CD4-positive, alpha-beta T cell (primary cell): ENCODE data around the gene TMCO4. TPM values are rescaled to one million over a fixed set of nuclear protein-coding genes. Genes with fewer than 3 reads are reported as not detected.
"Not testable (repeated sequence)": the region's sequence is repeated elsewhere in the genome, so short reads cannot be mapped to it uniquely, and the experiment has no call there.

ENCODE experiments used
- ATAC-seq: fragments of 200-7000 bp; cut with Tn5 transposase; one replicate; pipeline ENCODE4 v1.10.0; 2022; ENCODE audit warnings: mild to moderate bottlenecking; ENCODE audit not compliant: poor library complexity
- CTCF ChIA-PET: fragments of 350-600 bp; sonication (Branson Sonifier 250); formaldehyde crosslinking; loops from one replicate; lab custom pipeline; 2021; ENCODE audit warnings: antibody characterized with exemption, inconsistent platforms; lab: Charles Lee
- POLR2A ChIA-PET: fragments of 350-600 bp; sonication (Branson Sonifier 250); formaldehyde crosslinking; loops from one replicate; lab custom pipeline; 2021; ENCODE audit warnings: antibody characterized with exemption, inconsistent platforms; lab: Charles Lee
- DNase-seq, 14 experiments: peaks; one replicate each; pipeline ENCODE4 v3.0.0-alpha.2; 2013 to 2020; ENCODE audit warnings: mixed read lengths in 2 of 14
- H3K27ac ChIP-seq, 2 donors: one replicate each; pipeline versions ENCODE4 v1.5.1 to v1.7.0; 2013; ENCODE audit warnings: low read length in 2 of 2, low read depth in 1 of 2, mild to moderate bottlenecking in 1 of 2
- H3K27me3 ChIP-seq, 2 experiments: 1 replicate in 1 of 2; 2 replicates in 1 of 2; pipeline versions ENCODE4 v1.6.1 to v1.7.0; 2013; ENCODE audit warnings: low read length in 2 of 2, control low read depth in 1 of 2, mild to moderate bottlenecking in 1 of 2, moderate library complexity in 1 of 2; ENCODE audit not compliant: insufficient read depth in 2 of 2, control insufficient read depth in 1 of 2
- H3K36me3 ChIP-seq: one replicate; pipeline ENCODE4 v1.6.1; 2013; ENCODE audit warnings: low read length, control low read depth; ENCODE audit not compliant: insufficient read depth
- H3K4me1 ChIP-seq: one replicate; pipeline ENCODE4 v1.6.1; 2013; ENCODE audit warnings: low read length, control low read depth; ENCODE audit not compliant: insufficient read depth
- H3K4me3 ChIP-seq: one replicate; pipeline ENCODE4 v1.5.1; 2013; ENCODE audit warnings: mild to moderate bottlenecking, low read length, moderate library complexity
- H3K9me3 ChIP-seq, 2 experiments: 1 replicate in 1 of 2; 2 replicates in 1 of 2; pipeline versions ENCODE4 v1.6.1 to v1.7.0; 2013; ENCODE audit warnings: low read length in 2 of 2, mild to moderate bottlenecking in 2 of 2, control low read depth in 1 of 2, moderate library complexity in 1 of 2; ENCODE audit not compliant: control insufficient read depth in 1 of 2, insufficient read depth in 1 of 2
- H3K27ac Mint-ChIP-seq: one replicate; pipeline ENCODE4 v1.8.0; 2020; ENCODE audit warnings: mixed read lengths
- H3K27me3 Mint-ChIP-seq: one replicate; pipeline ENCODE4 v1.8.0; 2021; ENCODE audit warnings: mixed read lengths
- H3K36me3 Mint-ChIP-seq: one replicate; pipeline ENCODE4 v1.8.0; 2021; ENCODE audit warnings: low read depth, mixed read lengths
- H3K4me1 Mint-ChIP-seq: one replicate; pipeline ENCODE4 v1.8.0; 2021; ENCODE audit warnings: low read depth, mixed read lengths
- H3K4me3 Mint-ChIP-seq: one replicate; pipeline ENCODE4 v1.8.0; 2020; ENCODE audit warnings: mild to moderate bottlenecking, mixed read lengths
- H3K9me3 Mint-ChIP-seq: one replicate; pipeline ENCODE4 v1.8.0; 2020; ENCODE audit warnings: mixed read lengths
- CTCF ChIP-seq: fragments of 200-600 bp; IDR thresholded peaks from one replicate; pipeline ENCODE4 v1.8.0; 2022; ENCODE audit warnings: antibody characterized with exemption, mild to moderate bottlenecking
- intact Hi-C, 2 experiments: fragments of 100-400 bp; cut with DNase I in 1 of 2; cut with micrococcal nuclease in 1 of 2; formaldehyde crosslinking; loops; one replicate each; pipeline versions ENCODE4 v1.15.1 to v1.9.0; 2023 to 2025; cut with DNase I, micrococcal nuclease
- total RNA-seq, 174 experiments: library from RNA in 2 of 174; stranded (reverse) in 2 of 174; gene quantifications; one replicate each; pipeline ENCODE4 v1.2.3 and lab custom pipeline; 2021 to 2026

Gene TMCO4
- total RNA-seq, 2 experiments from 2014 or later, result 12.4 to 13.9 TPM

GRCh38 chr1:19636065-19636464, 163.7 kb downstream of the TMCO4 start:
- intact Hi-C loops, result no loop called here
- H3K27ac ChIP-seq, result no peak overlapping the region
- H3K4me3 Mint-ChIP-seq, result no peak overlapping the region
- no peaks in the 10 kb centered on the region for H3K4me1 ChIP-seq
- H3K9me3 ChIP-seq, result no peaks in the 10 kb centered on the region
- POLR2A ChIA-PET, result no interaction called here
- H3K36me3 ChIP-seq, result no peaks in the 10 kb centered on the region
- H3K36me3 Mint-ChIP-seq, result no peaks in the 10 kb centered on the region
- DNase-seq (no peak), ATAC-seq (no peak)
- H3K27me3 ChIP-seq, result peaks cover 0 to 3% of the 10 kb centered on the region in 2 experiments
- H3K4me3 ChIP-seq, result no peak overlapping the region
- TF ChIP-seq CTCF, result no peak
- H3K27me3 Mint-ChIP-seq, result no peaks in the 10 kb centered on the region
- no peaks in the 10 kb centered on the region for H3K9me3 Mint-ChIP-seq
- H3K4me1 Mint-ChIP-seq, result no peaks in the 10 kb centered on the region
- CTCF ChIA-PET, result interaction anchor here (1.0 kb wide), 1 partner anchor 54 kb away, joined by 3 read pairs; no protein-coding TSS in a partner anchor
- no peak overlapping the region for H3K27ac Mint-ChIP-seq

GRCh38 chr1:19635646-19636045, 164.1 kb downstream of the TMCO4 start:
- H3K4me1 ChIP-seq, result no peaks in the 10 kb centered on the region
- no peaks in the 10 kb centered on the region for H3K36me3 Mint-ChIP-seq
- intact Hi-C loops, result no loop called here
- H3K27ac Mint-ChIP-seq, result no peak overlapping the region
- ATAC-seq, result no peak
- no peaks in the 10 kb centered on the region for H3K9me3 Mint-ChIP-seq
- TF ChIP-seq CTCF, result no peak
- no peak overlapping the region for H3K4me3 Mint-ChIP-seq
- ChIA-PET CTCF (interaction anchor here (1.0 kb wide), 1 partner anchor 53 kb away, joined by 3 read pairs; no protein-coding TSS in a partner anchor), POLR2A (no interaction called here)
- no peak for DNase-seq
- no peak overlapping the region for H3K27ac ChIP-seq
- H3K36me3 ChIP-seq, result no peaks in the 10 kb centered on the region
- no peak overlapping the region for H3K4me3 ChIP-seq
- H3K9me3 ChIP-seq, result no peaks in the 10 kb centered on the region
- no peaks in the 10 kb centered on the region for H3K4me1 Mint-ChIP-seq
- H3K27me3 ChIP-seq, result peaks cover 0 to 2% of the 10 kb centered on the region in 2 experiments
- no peaks in the 10 kb centered on the region for H3K27me3 Mint-ChIP-seq

- H3K4me1 Mint-ChIP-seq, H3K9me3 Mint-ChIP-seq, DNase-seq, H3K4me3 Mint-ChIP-seq, H3K27me3 Mint-ChIP-seq, CTCF ChIA-PET, H3K27ac Mint-ChIP-seq, H3K4me1 ChIP-seq, H3K27me3 ChIP-seq, H3K4me3 ChIP-seq, ATAC-seq, POLR2A ChIA-PET, H3K27ac ChIP-seq, H3K36me3 Mint-ChIP-seq, intact Hi-C loops, H3K9me3 ChIP-seq, H3K36me3 ChIP-seq: not testable (repeated sequence)
These were observed 164.7 kb downstream of the TMCO4 start for GRCh38 chr1:19635064-19635463.

- H3K4me1 ChIP-seq, result no peaks in the 10 kb centered on the region
- peaks cover 5% of the 10 kb centered on the region for H3K36me3 Mint-ChIP-seq
- no peak for ATAC-seq
- H3K9me3 Mint-ChIP-seq, result no peaks in the 10 kb centered on the region
- no peaks in the 10 kb centered on the region for H3K9me3 ChIP-seq
- no peaks in the 10 kb centered on the region for H3K4me1 Mint-ChIP-seq
- no peak for TF ChIP-seq CTCF
- ChIA-PET POLR2A (no interaction called here), CTCF (no interaction called here)
- peaks cover 6% of the 10 kb centered on the region for H3K36me3 ChIP-seq
- no peak overlapping the region for H3K27ac ChIP-seq
- H3K4me3 Mint-ChIP-seq, result no peak overlapping the region
- no peak overlapping the region for H3K4me3 ChIP-seq
- intact Hi-C loops, result no loop called here
- H3K27ac Mint-ChIP-seq, result no peak overlapping the region
- no peak for DNase-seq
- no peaks in the 10 kb centered on the region for H3K27me3 Mint-ChIP-seq
- no peaks in the 10 kb centered on the region for H3K27me3 ChIP-seq
These were observed 166.6 kb downstream of the TMCO4 start for GRCh38 chr1:19633106-19633505.
